Measurements from ENCODE around the gene DELE1. TPM values are rescaled to one million over a fixed set of nuclear protein-coding genes. Genes with fewer than 3 reads are reported as not detected.

DELE1 gene
- total RNA-seq, 4 donors from 2014 or later = 38.8 to 92.3 (median 62.5) TPM

GRCh38 chr5:141942185-141942857 lies 18.6 kb downstream of the DELE1 start:
- H3K36me3 ChIP-seq = peaks cover 0 to 28% of the 10 kb centered on the region in 2 donors
- H3K9me3 ChIP-seq = no peaks in the 10 kb centered on the region
- no peak overlapping the region for H3K4me3 ChIP-seq
- ATAC-seq = peak; percentile 10
- TF ChIP-seq CTCF (IDR thresholded peaks at IDR 0.05) (no peak), EP300 (IDR thresholded peaks at IDR 0.05) (no peak)
- peak overlapping the region in 2 of 4 donors; percentile 3 to 22 for H3K27ac ChIP-seq
- 52 to 59% methylated on average over 4 to 8 of the region's 9 CpGs for WGBS, 2 donors (ENCODE audit: low coverage in 1 of 2)
- H3K4me1 ChIP-seq = peaks cover 0 to 35% (median 9%) of the 10 kb centered on the region in 3 donors
- no peaks in the 10 kb centered on the region for H3K27me3 ChIP-seq

GRCh38 chr5:141944076-141944475 lies 20.4 kb downstream of the DELE1 start:
- TF ChIP-seq CTCF (IDR thresholded peaks at IDR 0.05) (no peak), POLR2A (IDR thresholded peaks at IDR 0.05) (no peak), POLR2AphosphoS5 (IDR thresholded peaks at IDR 0.05) (no peak), EP300 (IDR thresholded peaks at IDR 0.05) (no peak)
- Histone ChIP-seq H3K4me1 (peaks cover 0 to 35% (median 9%) of the 10 kb centered on the region in 3 donors), H3K36me3 (peaks cover 0 to 10% of the 10 kb centered on the region in 2 donors), H3K27me3 (no peaks in the 10 kb centered on the region), H3K9me3 (no peaks in the 10 kb centered on the region), H3K4me3 (no peak overlapping the region), H3K27ac (no peak overlapping the region)
- 75 to 79% methylated on average over 7 of the region's 9 CpGs for WGBS, 2 donors (ENCODE audit: low coverage in 1 of 2)
- ATAC-seq = no peak

- peak; percentile 44 for ATAC-seq
- 35 to 36% methylated on average over 4 to 6 of the region's 25 CpGs for WGBS, 2 donors (ENCODE audit: low coverage in 1 of 2)
- Histone ChIP-seq H3K4me1 (peaks cover 0 to 35% (median 9%) of the 10 kb centered on the region in 3 donors), H3K36me3 (peaks cover 0 to 13% of the 10 kb centered on the region in 2 donors), H3K27me3 (no peaks in the 10 kb centered on the region), H3K27ac (peak overlapping the region in 2 of 4 donors; percentile 20 to 32), H3K4me3 (no peak overlapping the region), H3K9me3 (no peaks in the 10 kb centered on the region)
- TF ChIP-seq POLR2AphosphoS5 (IDR thresholded peaks at IDR 0.05) (no peak), EP300 (IDR thresholded peaks at IDR 0.05) (no peak), CTCF (IDR thresholded peaks at IDR 0.05) (no peak), POLR2A (IDR thresholded peaks at IDR 0.05) (no peak)
These were observed 21.9 kb downstream of the DELE1 start for GRCh38 chr5:141945511-141946051.

GRCh38 chr5:141947316-141947715 lies 23.6 kb downstream of the DELE1 start:
- Histone ChIP-seq H3K27me3 (no peaks in the 10 kb centered on the region), H3K4me3 (no peak overlapping the region), H3K9me3 (no peaks in the 10 kb centered on the region), H3K36me3 (peaks cover 0 to 16% of the 10 kb centered on the region in 2 donors), H3K27ac (no peak overlapping the region), H3K4me1 (peaks cover 0 to 20% (median 6%) of the 10 kb centered on the region in 3 donors)
- no peak for TF ChIP-seq EP300 (IDR thresholded peaks at IDR 0.05)
- TF ChIP-seq CTCF (IDR thresholded peaks at IDR 0.05) = no peak
- no peak for TF ChIP-seq POLR2A (IDR thresholded peaks at IDR 0.05)
- no peak for TF ChIP-seq POLR2AphosphoS5 (IDR thresholded peaks at IDR 0.05)
- WGBS, 2 donors (ENCODE audit: low coverage in 1 of 2) = 80 to 86% methylated on average over 1 to 3 of the region's 4 CpGs
- ATAC-seq = no peak

- 83% methylated on average over 2 of the region's 2 CpGs; no CpG with 5 or more reads in 1 of the 2 donors for WGBS, 2 donors (ENCODE audit: low coverage in 1 of 2)
- TF ChIP-seq EP300 (IDR thresholded peaks at IDR 0.05) (no peak), POLR2AphosphoS5 (IDR thresholded peaks at IDR 0.05) (no peak), CTCF (IDR thresholded peaks at IDR 0.05) (no peak), POLR2A (IDR thresholded peaks at IDR 0.05) (no peak)
- H3K36me3 ChIP-seq = peaks cover 0 to 16% of the 10 kb centered on the region in 2 donors
- no peak for ATAC-seq
- peaks cover 0 to 17% (median 6%) of the 10 kb centered on the region in 3 donors for H3K4me1 ChIP-seq
- no peaks in the 10 kb centered on the region for H3K27me3 ChIP-seq
- no peak overlapping the region for H3K27ac ChIP-seq
- H3K4me3 ChIP-seq = no peak overlapping the region
- no peaks in the 10 kb centered on the region for H3K9me3 ChIP-seq
These were observed 25.1 kb downstream of the DELE1 start for GRCh38 chr5:141948812-141949211.

Data from gastroesophageal sphincter (tissue), 4 donors.